ENCODE data around the gene PRAMEF18.
"Not testable (repeated sequence)": the region's sequence is repeated elsewhere in the genome, so short reads cannot be mapped to it uniquely, and the experiment has no call there.

- TF ChIP-seq CTCF (conservative IDR thresholded peaks at IDR 0.05; ENCODE audit: low read depth in 2 of 2); STAT1 (IDR thresholded peaks at IDR 0.05; ENCODE audit: unreplicated experiment); EZH2phosphoT487 (IDR thresholded peaks at IDR 0.05; ENCODE audit: unreplicated experiment); POLR2AphosphoS5 (IDR thresholded peaks at IDR 0.05; ENCODE audit: low read depth); REST (IDR thresholded peaks at IDR 0.05; ENCODE audit: unreplicated experiment); EZH2 (IDR thresholded peaks at IDR 0.05; ENCODE audit: low read depth, unreplicated experiment); NANOG (IDR thresholded peaks at IDR 0.05; ENCODE audit: borderline replicate concordance); CREB1 (CRISPR knock-in tag; IDR thresholded peaks at IDR 0.05; ENCODE audit: low read depth); ETS1 (IDR thresholded peaks at IDR 0.05); JUNB (IDR thresholded peaks at IDR 0.05; ENCODE audit: unreplicated experiment); ZNF331 (CRISPR knock-in tag; IDR thresholded peaks at IDR 0.05; ENCODE audit: low read depth); ZNF114 (CRISPR knock-in tag; IDR thresholded peaks at IDR 0.05); ZNF462 (CRISPR knock-in tag; IDR thresholded peaks at IDR 0.05): not testable (repeated sequence)
These were observed 4.6 kb upstream of the PRAMEF18 start for GRCh38 chr1:13230601-13231000.

Measured in GM23338 (cell line).